ENCODE measurements around the gene UNC80.

The UNC80 gene

GRCh38 chr2:209969692-209970091 is 198.1 kb downstream of the UNC80 start:
- no peak for DNase-seq (ENCODE audit: low read depth in 1 of 2, low spot score in 1 of 2)
- TF ChIP-seq JUND (IDR thresholded peaks at IDR 0.05; ENCODE audit: low read depth) = no peak
- in situ Hi-C loops (cut with HindIII; ENCODE audit: low pct_unique_long_range_greater_than_20kb, low sequenced_read_pairs) = no loop called here

GRCh38 chr2:209970271-209970670 is 198.6 kb downstream of the UNC80 start:
- in situ Hi-C loops (cut with HindIII; ENCODE audit: low pct_unique_long_range_greater_than_20kb, low sequenced_read_pairs) = no loop called here
- TF ChIP-seq JUND (IDR thresholded peaks at IDR 0.05; ENCODE audit: low read depth) = no peak
- DNase-seq (ENCODE audit: low read depth in 1 of 2, low spot score in 1 of 2) = peak in 1 of 2 experiments; percentile 19

- in situ Hi-C loops (cut with HindIII; ENCODE audit: low pct_unique_long_range_greater_than_20kb, low sequenced_read_pairs) = no loop called here
- no peak for TF ChIP-seq JUND (IDR thresholded peaks at IDR 0.05; ENCODE audit: low read depth)
- no peak for DNase-seq (ENCODE audit: low read depth in 1 of 2, low spot score in 1 of 2)
Observed at GRCh38 chr2:209970711-209971110, 199.1 kb downstream of the UNC80 start.

GRCh38 chr2:209973328-209973727 is 201.7 kb downstream of the UNC80 start:
- no peak for DNase-seq (ENCODE audit: low read depth in 1 of 2, low spot score in 1 of 2)
- no peak for TF ChIP-seq JUND (IDR thresholded peaks at IDR 0.05; ENCODE audit: low read depth)
- in situ Hi-C loops (cut with HindIII; ENCODE audit: low pct_unique_long_range_greater_than_20kb, low sequenced_read_pairs) = no loop called here

GRCh38 chr2:209974576-209974975 is 202.9 kb downstream of the UNC80 start:
- in situ Hi-C loops (cut with HindIII; ENCODE audit: low pct_unique_long_range_greater_than_20kb, low sequenced_read_pairs) = no loop called here
- DNase-seq (ENCODE audit: low read depth in 1 of 2, low spot score in 1 of 2) = no peak
- TF ChIP-seq JUND (IDR thresholded peaks at IDR 0.05; ENCODE audit: low read depth) = no peak

- TF ChIP-seq JUND (IDR thresholded peaks at IDR 0.05; ENCODE audit: low read depth) = no peak
- in situ Hi-C loops (cut with HindIII; ENCODE audit: low pct_unique_long_range_greater_than_20kb, low sequenced_read_pairs) = no loop called here
- no peak for DNase-seq (ENCODE audit: low read depth in 1 of 2, low spot score in 1 of 2)
Observed at GRCh38 chr2:209976698-209977385, 205.2 kb downstream of the UNC80 start.

- DNase-seq (ENCODE audit: low read depth in 1 of 2, low spot score in 1 of 2) = peak in 1 of 2 experiments; percentile 52
- in situ Hi-C loops (cut with HindIII; ENCODE audit: low pct_unique_long_range_greater_than_20kb, low sequenced_read_pairs) = no loop called here
- no peak for TF ChIP-seq JUND (IDR thresholded peaks at IDR 0.05; ENCODE audit: low read depth)
Observed at GRCh38 chr2:209977386-209978239, 206.0 kb downstream of the UNC80 start.

GRCh38 chr2:209984291-209984690 is 212.7 kb downstream of the UNC80 start:
- DNase-seq (ENCODE audit: low read depth in 1 of 2, low spot score in 1 of 2) = no peak
- in situ Hi-C loops (cut with HindIII; ENCODE audit: low pct_unique_long_range_greater_than_20kb, low sequenced_read_pairs) = no loop called here
- no peak for TF ChIP-seq JUND (IDR thresholded peaks at IDR 0.05; ENCODE audit: low read depth)

GRCh38 chr2:209985874-209986273 is 214.2 kb downstream of the UNC80 start:
- in situ Hi-C loops (cut with HindIII; ENCODE audit: low pct_unique_long_range_greater_than_20kb, low sequenced_read_pairs) = no loop called here
- TF ChIP-seq JUND (IDR thresholded peaks at IDR 0.05; ENCODE audit: low read depth) = no peak
- no peak for DNase-seq (ENCODE audit: low read depth in 1 of 2, low spot score in 1 of 2)

- TF ChIP-seq JUND (IDR thresholded peaks at IDR 0.05; ENCODE audit: low read depth) = no peak
- DNase-seq (ENCODE audit: low read depth in 1 of 2, low spot score in 1 of 2) = no peak
- in situ Hi-C loops (cut with HindIII; ENCODE audit: low pct_unique_long_range_greater_than_20kb, low sequenced_read_pairs) = no loop called here
Observed at GRCh38 chr2:209986415-209986814, 214.8 kb downstream of the UNC80 start.

GRCh38 chr2:209988010-209988409 is 216.4 kb downstream of the UNC80 start:
- in situ Hi-C loops (cut with HindIII; ENCODE audit: low pct_unique_long_range_greater_than_20kb, low sequenced_read_pairs) = no loop called here
- TF ChIP-seq JUND (IDR thresholded peaks at IDR 0.05; ENCODE audit: low read depth) = no peak
- DNase-seq (ENCODE audit: low read depth in 1 of 2, low spot score in 1 of 2) = no peak

GRCh38 chr2:209990838-209991237 is 219.2 kb downstream of the UNC80 start:
- no peak for DNase-seq (ENCODE audit: low read depth in 1 of 2, low spot score in 1 of 2)
- TF ChIP-seq JUND (IDR thresholded peaks at IDR 0.05; ENCODE audit: low read depth) = no peak
- in situ Hi-C loops (cut with HindIII; ENCODE audit: low pct_unique_long_range_greater_than_20kb, low sequenced_read_pairs) = no loop called here

- DNase-seq (ENCODE audit: low read depth in 1 of 2, low spot score in 1 of 2) = no peak
- no peak for TF ChIP-seq JUND (IDR thresholded peaks at IDR 0.05; ENCODE audit: low read depth)
- in situ Hi-C loops (cut with HindIII; ENCODE audit: low pct_unique_long_range_greater_than_20kb, low sequenced_read_pairs) = no loop called here
Observed at GRCh38 chr2:209993968-209994367, 222.3 kb downstream of the UNC80 start.

All from T47D (cell line).